ENCODE results near the gene CAMK2G.

Gene CAMK2G

DNA sequence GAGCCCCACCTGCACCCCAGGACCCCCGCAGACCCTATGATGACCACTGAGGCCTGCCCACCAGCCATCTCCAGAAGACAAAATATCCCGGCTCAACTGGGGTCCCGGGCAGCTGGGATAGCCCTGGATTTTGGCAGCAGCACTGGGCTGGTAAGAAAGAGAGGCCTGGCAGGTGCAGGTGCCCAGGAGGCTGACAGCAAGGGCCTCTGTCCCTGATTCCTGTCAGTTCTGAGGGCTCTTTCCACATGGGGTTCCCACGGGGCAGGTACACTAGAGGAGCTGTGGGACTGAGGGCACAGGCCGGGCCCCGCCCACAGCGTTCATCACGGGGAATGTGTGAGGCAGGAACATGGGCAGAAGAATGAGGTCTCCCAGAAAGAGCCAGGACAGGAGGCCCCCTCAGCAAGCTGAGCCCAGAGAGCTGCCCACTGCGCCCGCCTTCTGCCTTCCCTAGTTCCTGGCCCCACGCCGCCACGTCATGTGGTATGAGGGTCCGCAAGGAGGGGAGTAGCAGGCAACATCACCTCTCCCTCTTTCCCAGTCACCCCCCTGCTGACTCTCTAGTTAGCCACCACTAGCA is 50.1 kb downstream of the CAMK2G start:
- Histone ChIP-seq H3K4me3 (ENCODE audit: low read depth, low read length) (no peak overlapping the region), H3K27me3 (replicated peaks) (no peaks in the 10 kb centered on the region), H3K27ac (no peak overlapping the region), H3K36me3 (replicated peaks) (no peaks in the 10 kb centered on the region)
- in situ Hi-C loops (cut with HindIII; ENCODE audit: low pct_ligation_motif_present, low sequenced_read_pairs) = no loop called here
- TF ChIP-seq CTCF (IDR thresholded peaks at IDR 0.05; ENCODE audit: low read depth, low read length, missing control alignments) = no peak
- no peak for DNase-seq

GRCh38 chr10:73823391-73823790 is 51.0 kb downstream of the CAMK2G start:
- no peak for TF ChIP-seq CTCF (IDR thresholded peaks at IDR 0.05; ENCODE audit: low read depth, low read length, missing control alignments)
- Histone ChIP-seq H3K36me3 (replicated peaks) (no peaks in the 10 kb centered on the region), H3K27me3 (replicated peaks) (no peaks in the 10 kb centered on the region), H3K27ac (no peak overlapping the region), H3K4me3 (ENCODE audit: low read depth, low read length) (no peak overlapping the region)
- in situ Hi-C loops (cut with HindIII; ENCODE audit: low pct_ligation_motif_present, low sequenced_read_pairs) = no loop called here
- no peak for DNase-seq

DNA sequence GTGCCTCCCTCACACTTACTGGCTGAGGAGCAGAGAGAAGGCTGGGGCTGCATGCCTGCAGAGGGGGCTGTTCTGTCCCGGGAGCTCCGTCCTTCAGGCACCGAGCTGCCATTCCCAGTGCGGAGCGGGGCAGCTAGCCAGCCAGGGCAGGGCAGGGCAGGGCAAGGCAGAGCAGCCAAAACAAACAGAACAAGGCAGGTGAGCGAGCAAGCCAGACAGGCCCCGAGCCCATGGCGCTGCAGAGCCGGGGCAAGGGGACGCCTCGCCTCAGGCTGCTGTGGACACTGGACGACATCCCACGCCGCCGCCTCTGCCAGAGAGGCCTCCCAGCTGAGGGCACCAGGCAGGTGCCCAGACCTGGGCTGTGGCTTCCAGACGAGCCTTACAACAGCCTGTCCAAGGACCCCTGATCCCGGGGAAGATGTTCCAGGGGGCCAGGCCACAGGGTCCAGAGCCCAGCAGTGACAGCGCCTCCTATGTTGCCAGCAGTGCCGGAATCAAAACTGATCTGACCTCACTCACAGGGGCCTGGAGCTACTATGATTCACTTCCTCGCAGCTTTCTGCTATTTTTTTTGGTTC is 54.8 kb downstream of the CAMK2G start:
- H3K36me3 ChIP-seq (replicated peaks) = no peaks in the 10 kb centered on the region
- peak; percentile 36 for TF ChIP-seq CTCF (IDR thresholded peaks at IDR 0.05; ENCODE audit: low read depth, low read length, missing control alignments)
- no peak overlapping the region for H3K4me3 ChIP-seq (ENCODE audit: low read depth, low read length)
- in situ Hi-C loops (cut with HindIII; ENCODE audit: low pct_ligation_motif_present, low sequenced_read_pairs) = no loop called here
- peak; percentile 7 for DNase-seq
- no peaks in the 10 kb centered on the region for H3K27me3 ChIP-seq (replicated peaks)
- no peak overlapping the region for H3K27ac ChIP-seq

- H3K36me3 ChIP-seq (replicated peaks) = no peaks in the 10 kb centered on the region
- TF ChIP-seq CTCF (IDR thresholded peaks at IDR 0.05; ENCODE audit: low read depth, low read length, missing control alignments) = no peak
- H3K4me3 ChIP-seq (ENCODE audit: low read depth, low read length) = no peak overlapping the region
- H3K27me3 ChIP-seq (replicated peaks) = no peaks in the 10 kb centered on the region
- no peak for DNase-seq
- H3K27ac ChIP-seq = no peak overlapping the region
- in situ Hi-C loops (cut with HindIII; ENCODE audit: low pct_ligation_motif_present, low sequenced_read_pairs) = no loop called here
These were observed 55.3 kb downstream of the CAMK2G start for GRCh38 chr10:73819081-73819480.

DNA sequence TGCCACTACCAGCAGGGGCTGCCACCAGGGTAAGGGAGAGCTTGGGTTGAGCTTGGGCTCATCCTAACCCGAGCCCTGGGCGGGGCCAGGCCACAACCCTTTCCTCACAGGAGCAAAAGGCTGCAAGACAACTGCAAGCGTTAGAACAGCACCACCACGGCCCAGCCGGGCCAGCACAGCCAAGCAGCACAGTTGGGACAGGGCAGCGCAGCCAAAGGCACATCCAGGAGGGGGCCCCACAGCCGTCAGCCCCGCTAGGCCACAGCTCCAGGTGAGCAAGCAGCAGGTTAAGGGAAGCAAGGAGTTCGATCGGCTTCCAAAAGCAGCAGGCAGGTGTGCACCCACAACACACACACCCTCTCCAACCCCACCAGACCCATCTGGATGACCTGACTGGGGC is 56.0 kb downstream of the CAMK2G start:
- Histone ChIP-seq H3K4me3 (ENCODE audit: low read depth, low read length) (no peak overlapping the region), H3K36me3 (replicated peaks) (no peaks in the 10 kb centered on the region), H3K27ac (no peak overlapping the region), H3K27me3 (replicated peaks) (no peaks in the 10 kb centered on the region)
- no peak for DNase-seq
- no peak for TF ChIP-seq CTCF (IDR thresholded peaks at IDR 0.05; ENCODE audit: low read depth, low read length, missing control alignments)
- in situ Hi-C loops (cut with HindIII; ENCODE audit: low pct_ligation_motif_present, low sequenced_read_pairs) = no loop called here

DNA sequence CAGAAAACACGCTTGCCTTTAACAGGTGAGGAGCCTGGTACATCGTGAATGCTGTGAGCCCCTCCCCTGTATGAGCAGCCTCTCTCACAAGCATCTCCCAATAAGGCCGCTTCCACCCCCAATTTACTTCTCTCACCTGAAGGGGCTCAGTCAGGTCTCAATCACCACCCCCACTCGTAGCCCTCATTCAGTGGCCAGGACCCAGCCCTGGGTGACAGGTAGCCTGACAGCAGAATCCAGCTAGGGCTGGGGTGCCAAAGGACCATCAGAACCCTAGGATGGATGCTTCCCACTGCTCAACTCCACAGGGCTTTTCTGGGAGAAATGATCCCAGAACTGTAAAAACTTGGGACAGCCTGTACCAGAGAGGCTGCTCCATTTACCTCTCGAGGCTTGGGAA is 56.5 kb downstream of the CAMK2G start:
- Histone ChIP-seq H3K27ac (no peak overlapping the region), H3K4me3 (ENCODE audit: low read depth, low read length) (no peak overlapping the region), H3K27me3 (replicated peaks) (no peaks in the 10 kb centered on the region), H3K36me3 (replicated peaks) (no peaks in the 10 kb centered on the region)
- in situ Hi-C loops (cut with HindIII; ENCODE audit: low pct_ligation_motif_present, low sequenced_read_pairs) = no loop called here
- TF ChIP-seq CTCF (IDR thresholded peaks at IDR 0.05; ENCODE audit: low read depth, low read length, missing control alignments) = no peak
- DNase-seq = no peak

Data from brain microvascular endothelial cell (primary cell).